HCT116 (cell line): ENCODE results near the gene SYTL4.

Source experiments
- CBX3 ChIP-seq: IDR thresholded peaks from 2 replicates; pipeline ENCODE4 v1.6.1; 2012; ENCODE audit warnings: low read depth
- CEBPB ChIP-seq: IDR thresholded peaks from 2 replicates; pipeline ENCODE4 v1.6.1; 2012; ENCODE audit warnings: low read depth
- CTCF ChIP-seq, 3 experiments: fragments of 200-600 bp in 1 of 3; sonication (generic) in 1 of 3; IDR thresholded peaks in 2 of 3; conservative IDR thresholded peaks in 1 of 3; 2 replicates each; pipeline ENCODE4 v1.5.1; 2012 to 2017; ENCODE audit warnings: low read depth in 2 of 3, low read length in 2 of 3, antibody characterized with exemption in 1 of 3, borderline replicate concordance in 1 of 3, control low read depth in 1 of 3, mild to moderate bottlenecking in 1 of 3, mixed read lengths in 1 of 3, mixed run types in 1 of 3, moderate library complexity in 1 of 3; ENCODE audit not compliant: insufficient read depth in 1 of 3
- EZH2 ChIP-seq: fragments of 200-600 bp; sonication (generic); IDR thresholded peaks from 2 replicates; pipeline ENCODE4 v1.6.1; 2017; ENCODE audit warnings: antibody characterized with exemption, mixed run types
- JUND ChIP-seq: IDR thresholded peaks from 2 replicates; pipeline ENCODE4 v1.6.1; 2012
- POLR2A ChIP-seq: IDR thresholded peaks from 2 replicates; pipeline ENCODE4 v1.7.0; 2011; ENCODE audit warnings: borderline replicate concordance; ENCODE audit not compliant: insufficient read depth, insufficient read length; ENCODE audit errors: extremely low read depth
- POLR2AphosphoS5 ChIP-seq: IDR thresholded peaks from 2 replicates; pipeline ENCODE4 v1.6.1; 2011; ENCODE audit warnings: mild to moderate bottlenecking, low read depth, low read length, moderate library complexity
- REST ChIP-seq: IDR thresholded peaks from 2 replicates; pipeline ENCODE4 v1.6.1; 2012; ENCODE audit warnings: low read depth
- YY1 ChIP-seq: IDR thresholded peaks from 2 replicates; pipeline ENCODE4 v1.6.1; 2011; ENCODE audit warnings: low read length, low read depth, moderate library complexity, mild to moderate bottlenecking; ENCODE audit not compliant: insufficient replicate concordance; ENCODE audit errors: extremely low read depth
- ZNF274 ChIP-seq: fragments of 200-500 bp; sonication (Bioruptor generic); IDR thresholded peaks from 2 replicates; pipeline ENCODE4 v1.6.1; 2014; ENCODE audit warnings: mild to moderate bottlenecking, low read depth, low read length, inconsistent platforms

GRCh38 chrX:100745806-100746537, 14.1 kb upstream of the SYTL4 start:
- no peak for TF ChIP-seq CTCF (IDR thresholded peaks at IDR 0.05 in 2 of 3, conservative IDR thresholded peaks at IDR 0.05 in 1 of 3; ENCODE audit: borderline replicate concordance in 1 of 3, insufficient read depth in 1 of 3, low read depth in 2 of 3, low read length in 2 of 3)
- no peak for TF ChIP-seq POLR2A
- TF ChIP-seq ZNF274 = no peak
- TF ChIP-seq CEBPB = no peak
- no peak for TF ChIP-seq REST
- TF ChIP-seq EZH2 = no peak
- TF ChIP-seq YY1 = no peak
- no peak for TF ChIP-seq CBX3
- TF ChIP-seq POLR2AphosphoS5 = no peak
- no peak for TF ChIP-seq JUND
